Retinal pigment epithelial cell (primary cell): Measurements from ENCODE around the gene ZIC1.

Source experiments
- DNase-seq: peaks from one replicate; pipeline ENCODE4 v3.0.0-alpha.2; 2010; ENCODE audit warnings: low read depth
- H3K4me3 ChIP-seq: 2 replicates; pipeline ENCODE4 v1.5.1; 2011; ENCODE audit warnings: mild to moderate bottlenecking, low read length, control low read depth, moderate library complexity
- TF ChIP-seq, protein P1 (sequence below): conservative IDR thresholded peaks from 2 replicates; pipeline ENCODE4 v1.5.1; 2011; ENCODE audit warnings: low read depth, low read length, control low read depth, inconsistent platforms

The ZIC1 gene

DNA sequence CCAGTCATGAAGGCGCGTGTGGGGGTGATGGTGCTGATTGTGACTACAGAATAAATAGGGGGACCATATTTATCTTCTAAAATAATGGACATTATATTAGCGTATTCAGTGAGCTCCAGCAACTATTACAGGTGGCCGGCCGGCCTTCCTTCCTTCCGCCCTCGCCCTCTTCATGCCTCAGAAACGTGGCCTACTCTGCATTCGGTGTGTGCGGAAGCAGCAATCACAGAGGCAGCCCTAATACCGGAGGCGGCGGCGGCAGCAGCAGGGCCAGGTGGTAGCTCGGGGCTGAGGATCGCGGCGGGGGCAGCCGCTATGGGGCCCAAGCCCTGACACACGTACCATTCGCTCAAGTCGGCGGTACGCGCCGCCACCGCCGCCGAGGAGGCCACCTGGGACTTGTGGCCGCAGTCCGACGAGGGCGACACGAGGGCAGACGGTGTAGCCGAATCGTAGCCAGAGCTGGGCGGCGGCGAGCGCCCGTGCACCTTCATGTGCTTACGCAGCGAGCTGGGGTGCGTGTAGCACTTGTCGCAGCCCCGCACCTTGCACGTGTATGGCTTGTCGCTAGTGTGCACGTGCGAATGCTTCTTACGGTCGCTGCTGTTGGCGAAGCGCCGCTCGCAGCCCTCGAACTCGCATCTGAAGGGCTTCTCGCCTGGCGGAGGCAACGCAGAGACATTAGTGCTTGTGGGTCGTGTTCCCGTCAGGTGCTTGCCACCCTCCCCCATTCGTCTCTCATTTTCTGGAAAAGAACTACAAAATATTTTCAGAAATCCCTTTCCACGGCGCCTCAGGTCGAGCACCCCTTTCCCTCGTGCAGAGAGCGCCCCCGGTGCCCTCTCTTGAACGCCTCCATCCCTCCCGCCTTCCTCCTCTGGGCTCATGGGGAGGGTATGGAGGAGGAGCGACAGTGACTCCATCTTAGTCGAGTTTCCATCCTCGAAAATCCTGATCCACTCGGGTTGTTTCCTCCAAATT lies 18.3 kb upstream of the ZIC1 start:
- no peak for DNase-seq
- TF ChIP-seq, protein P1, sequence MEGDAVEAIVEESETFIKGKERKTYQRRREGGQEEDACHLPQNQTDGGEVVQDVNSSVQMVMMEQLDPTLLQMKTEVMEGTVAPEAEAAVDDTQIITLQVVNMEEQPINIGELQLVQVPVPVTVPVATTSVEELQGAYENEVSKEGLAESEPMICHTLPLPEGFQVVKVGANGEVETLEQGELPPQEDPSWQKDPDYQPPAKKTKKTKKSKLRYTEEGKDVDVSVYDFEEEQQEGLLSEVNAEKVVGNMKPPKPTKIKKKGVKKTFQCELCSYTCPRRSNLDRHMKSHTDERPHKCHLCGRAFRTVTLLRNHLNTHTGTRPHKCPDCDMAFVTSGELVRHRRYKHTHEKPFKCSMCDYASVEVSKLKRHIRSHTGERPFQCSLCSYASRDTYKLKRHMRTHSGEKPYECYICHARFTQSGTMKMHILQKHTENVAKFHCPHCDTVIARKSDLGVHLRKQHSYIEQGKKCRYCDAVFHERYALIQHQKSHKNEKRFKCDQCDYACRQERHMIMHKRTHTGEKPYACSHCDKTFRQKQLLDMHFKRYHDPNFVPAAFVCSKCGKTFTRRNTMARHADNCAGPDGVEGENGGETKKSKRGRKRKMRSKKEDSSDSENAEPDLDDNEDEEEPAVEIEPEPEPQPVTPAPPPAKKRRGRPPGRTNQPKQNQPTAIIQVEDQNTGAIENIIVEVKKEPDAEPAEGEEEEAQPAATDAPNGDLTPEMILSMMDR, result no peak
- no peak overlapping the region for H3K4me3 ChIP-seq

DNA sequence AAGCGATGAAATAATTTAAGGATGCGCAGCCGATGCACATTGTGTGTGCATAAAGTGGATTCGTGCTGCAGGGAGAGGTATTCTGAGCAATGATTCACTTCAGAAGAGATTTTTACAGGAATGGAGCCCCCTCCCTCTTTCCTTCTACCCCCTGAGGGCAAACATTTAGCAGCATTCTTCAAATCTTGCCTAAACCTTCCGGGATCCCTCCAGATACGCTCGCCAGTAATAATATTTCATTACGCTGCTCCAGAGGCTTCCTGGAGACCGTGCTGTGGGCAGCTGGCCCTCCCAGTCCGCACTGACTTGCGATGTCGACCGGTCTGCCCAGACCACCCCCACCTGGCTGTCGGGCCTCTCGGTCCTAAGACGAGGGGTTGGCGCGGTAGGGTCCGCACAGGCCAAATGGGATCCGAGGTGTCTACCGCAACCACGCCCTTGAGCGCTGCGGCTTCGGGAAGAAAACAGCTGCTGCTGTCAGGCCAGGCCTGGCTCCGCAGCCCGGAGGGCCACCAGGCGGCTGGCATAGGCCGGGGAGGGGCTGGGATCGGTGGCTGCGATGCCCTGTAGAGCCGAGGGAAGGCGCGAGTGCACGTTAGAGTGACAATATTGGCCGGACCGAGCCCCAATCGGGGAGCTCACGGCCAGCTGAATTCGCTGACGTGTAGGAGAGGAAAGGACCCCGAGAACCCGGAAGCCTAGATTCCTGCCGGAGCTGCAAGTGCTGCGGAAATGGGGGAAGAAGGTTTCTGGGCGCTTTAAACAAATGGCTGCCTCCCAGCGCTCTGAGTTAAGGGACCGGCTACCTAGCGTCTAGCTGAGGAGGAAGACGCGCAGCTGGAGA lies 17.2 kb upstream of the ZIC1 start:
- TF ChIP-seq, protein P1, result peak; percentile 33
- DNase-seq, result no peak
- H3K4me3 ChIP-seq, result peak overlapping the region; percentile 43

DNA sequence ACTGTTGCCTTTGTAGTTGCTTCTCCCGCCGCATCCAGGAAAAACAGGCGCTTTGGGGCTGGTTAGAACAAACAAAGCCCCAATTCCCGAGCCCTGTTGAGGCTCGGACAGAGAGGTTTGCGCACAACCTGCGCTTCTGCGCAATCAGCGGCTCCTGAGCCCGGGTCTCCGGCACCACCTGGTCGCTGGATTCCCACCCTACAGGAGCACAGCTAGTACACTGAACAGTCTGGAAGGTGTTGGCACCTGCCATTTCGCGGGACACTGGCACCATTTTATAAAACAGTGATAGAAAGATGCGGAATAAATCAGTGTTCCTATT lies 16.6 kb upstream of the ZIC1 start:
- TF ChIP-seq, protein P1, result no peak
- peak overlapping the region; percentile 43 for H3K4me3 ChIP-seq
- no peak for DNase-seq

DNA sequence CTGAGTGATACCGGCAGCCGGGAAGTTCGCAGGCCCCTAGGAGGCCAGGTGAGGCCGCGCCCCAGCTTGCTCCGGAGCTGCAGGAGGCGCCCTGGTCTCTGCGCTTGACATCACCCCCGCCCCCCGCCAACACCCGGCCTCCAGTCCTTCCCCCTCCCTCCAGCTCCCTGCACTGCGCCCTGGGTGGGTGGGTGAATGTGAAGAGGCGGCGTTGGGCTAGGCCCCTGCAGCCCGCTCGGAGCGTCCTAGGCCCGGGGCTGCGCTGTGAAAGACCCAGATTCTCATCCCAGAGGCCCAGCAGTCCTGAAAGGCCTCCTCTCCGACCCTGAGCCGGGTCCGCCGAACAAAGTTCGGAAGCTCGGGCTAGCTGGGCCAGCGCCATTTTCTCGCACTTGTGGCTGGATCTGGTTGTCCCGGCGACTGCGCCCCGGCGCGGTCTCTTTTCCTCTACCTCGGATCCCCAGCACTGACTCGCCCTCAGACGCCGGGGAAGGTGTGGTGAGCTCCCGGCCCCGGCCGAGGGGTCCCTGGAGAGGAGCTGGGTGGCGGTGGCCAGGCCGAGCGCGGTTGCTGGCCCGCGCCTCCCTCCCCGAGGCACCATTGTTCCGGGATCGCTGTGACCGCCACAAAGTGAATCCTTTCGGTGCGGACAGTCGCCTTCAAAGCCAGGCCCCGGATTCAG lies 15.8 kb upstream of the ZIC1 start:
- TF ChIP-seq, protein P1, result no peak
- H3K4me3 ChIP-seq, result peak overlapping the region; percentile 20
- DNase-seq, result no peak

DNA sequence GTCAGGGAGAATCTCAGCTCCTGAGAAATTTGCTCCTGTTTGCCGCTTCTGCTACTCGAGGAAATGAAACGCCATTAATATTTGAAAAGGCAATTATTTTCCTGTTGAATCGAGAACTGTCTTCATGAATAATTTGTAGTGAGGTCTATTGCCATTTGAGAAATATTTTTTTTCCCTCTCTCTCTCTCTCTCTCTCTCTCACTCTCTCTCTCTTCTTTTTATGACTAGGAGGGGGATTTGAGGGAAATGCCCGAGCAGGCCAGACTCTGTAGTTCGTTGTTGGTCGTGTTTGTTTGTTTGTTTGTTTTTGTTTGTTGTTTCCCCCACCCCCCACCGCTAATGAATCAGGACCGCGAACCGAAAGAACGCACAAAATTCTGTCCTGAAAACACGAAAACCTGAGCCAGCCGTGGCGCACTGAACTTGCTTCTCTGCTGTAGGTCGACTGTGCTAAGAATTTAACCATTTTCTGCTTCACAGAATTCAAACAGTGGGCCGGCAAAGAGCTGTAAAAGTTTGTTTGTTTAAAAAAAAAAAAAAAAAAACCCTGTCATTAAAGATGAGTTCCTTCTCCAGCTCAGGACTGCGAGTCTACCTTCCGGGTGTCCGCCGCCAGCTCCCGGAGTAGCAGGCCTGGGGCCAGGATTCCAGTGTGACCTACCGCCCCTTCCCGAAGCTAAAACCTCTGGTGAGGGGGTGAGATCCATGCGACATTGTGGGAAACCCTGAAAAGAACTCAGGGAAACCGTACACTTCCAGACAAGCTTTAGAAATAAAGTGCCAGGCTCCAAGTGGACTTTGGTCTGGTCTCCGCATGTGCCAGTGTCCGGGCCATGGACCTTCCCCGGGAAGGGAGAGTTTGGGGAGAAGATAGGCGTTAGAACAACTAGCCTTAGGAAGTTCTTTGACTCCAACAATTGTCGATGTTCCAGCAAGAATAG lies 15.0 kb upstream of the ZIC1 start:
- DNase-seq, result no peak
- TF ChIP-seq, protein P1, result no peak
- peak overlapping the region; percentile 20 for H3K4me3 ChIP-seq

DNA sequence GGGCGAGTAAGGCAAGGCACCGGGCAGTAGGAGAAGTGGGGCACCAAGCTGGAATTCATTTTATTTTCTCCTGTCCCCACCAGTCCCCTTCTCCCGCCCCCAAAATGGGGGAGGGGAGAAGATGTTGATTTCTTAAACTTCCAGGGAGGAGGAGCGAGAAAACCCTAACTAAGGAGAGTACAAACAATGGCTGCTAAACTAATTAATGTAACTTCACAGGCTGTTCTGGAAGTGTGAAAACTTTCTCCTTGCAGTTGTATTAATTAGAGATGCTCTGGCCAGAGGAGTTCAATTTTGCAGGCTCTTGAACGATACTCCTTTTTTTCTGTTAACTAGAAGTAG lies 14.3 kb upstream of the ZIC1 start:
- no peak overlapping the region for H3K4me3 ChIP-seq
- DNase-seq, result no peak
- TF ChIP-seq, protein P1, result no peak
